GM19043 (cell line): Measurements from ENCODE around the gene ZBTB21.

Experiments used
- ATAC-seq: cut with Tn5 transposase; IDR thresholded peaks from one replicate; pipeline ENCODE4 v1.9.1; 2021; ENCODE audit warnings: low read depth; ENCODE audit not compliant: unreplicated experiment

The ZBTB21 gene

DNA sequence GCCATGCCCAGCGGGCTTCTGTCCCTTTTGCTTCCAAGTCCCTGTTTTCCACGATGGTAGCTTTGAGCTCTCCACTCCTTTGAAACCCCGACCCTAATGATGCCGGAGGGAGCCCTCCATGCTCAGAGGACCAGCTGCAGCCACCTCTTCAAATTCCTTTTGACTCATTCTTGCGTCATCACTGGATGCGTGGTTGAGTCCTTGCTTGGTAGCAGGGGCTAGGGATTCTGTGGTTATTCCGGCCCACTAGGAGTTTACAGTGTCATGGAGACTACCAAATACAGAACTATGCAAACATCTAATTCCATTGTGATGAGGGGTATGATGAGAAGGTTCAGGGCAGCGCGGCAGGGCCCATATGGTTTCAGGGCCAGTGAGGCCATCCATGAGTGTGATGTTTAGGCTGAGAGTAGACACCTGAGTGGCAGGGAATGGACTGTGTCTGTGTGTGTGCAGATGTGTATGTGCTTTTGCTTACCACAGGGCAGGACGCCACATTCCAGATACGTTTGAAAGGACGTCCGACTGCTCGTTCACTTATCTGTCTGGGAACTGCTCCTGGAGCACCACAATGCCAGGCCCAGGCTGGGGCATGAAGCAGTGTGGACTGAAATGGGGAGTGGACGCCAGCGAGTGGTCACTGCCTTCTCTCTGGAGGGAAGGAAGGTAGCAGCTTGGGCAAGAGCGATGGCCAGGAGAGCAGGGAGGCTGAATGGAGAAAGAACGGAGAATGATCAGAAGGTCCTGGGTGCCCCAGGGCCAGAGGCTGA lies 30.4 kb upstream of the ZBTB21 start:
- ATAC-seq: no peak

DNA sequence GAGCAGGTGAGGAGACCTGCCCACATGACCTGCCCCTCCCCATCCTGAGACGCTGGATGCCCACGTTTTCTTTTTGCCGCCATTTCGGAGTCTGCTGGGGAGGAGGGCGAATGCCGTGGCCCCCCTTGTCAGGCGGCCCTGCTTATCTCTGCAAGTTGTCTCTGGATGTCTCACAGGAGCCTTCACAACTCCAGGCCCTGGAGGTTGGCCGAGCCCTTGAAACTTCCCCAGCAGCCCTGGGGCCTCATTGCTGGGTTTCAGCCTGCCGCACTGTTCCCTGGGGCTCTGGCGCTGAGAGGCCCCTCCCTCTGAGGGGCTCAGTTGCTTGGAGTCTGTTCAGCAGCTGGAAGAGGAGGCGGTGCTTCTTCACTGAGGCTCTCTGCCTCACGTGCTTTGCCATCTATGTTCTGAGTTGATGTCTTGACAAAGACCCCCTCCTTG lies 29.8 kb upstream of the ZBTB21 start:
- ATAC-seq: no peak

DNA sequence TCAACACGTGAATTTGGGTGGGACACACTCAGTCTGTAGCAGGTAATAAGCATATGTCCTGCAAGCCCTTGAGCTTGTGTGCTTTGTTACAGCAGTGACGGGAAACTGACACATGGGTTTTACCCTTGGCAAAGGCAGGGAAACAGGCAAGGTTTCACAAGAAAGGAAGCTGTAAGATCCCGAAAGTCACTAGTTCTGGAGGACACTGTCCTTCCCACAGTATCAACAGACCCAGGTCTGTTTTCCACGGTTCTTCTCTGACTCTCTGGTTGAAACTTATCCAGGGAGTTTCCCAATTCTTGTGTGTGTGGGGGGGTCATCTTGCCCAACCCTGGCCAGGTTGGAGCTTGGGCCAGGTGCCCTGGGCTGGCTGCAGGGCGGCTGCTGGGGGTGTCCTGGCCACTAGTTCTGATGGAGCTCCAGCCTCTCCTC lies 29.3 kb upstream of the ZBTB21 start:
- ATAC-seq: no peak

DNA sequence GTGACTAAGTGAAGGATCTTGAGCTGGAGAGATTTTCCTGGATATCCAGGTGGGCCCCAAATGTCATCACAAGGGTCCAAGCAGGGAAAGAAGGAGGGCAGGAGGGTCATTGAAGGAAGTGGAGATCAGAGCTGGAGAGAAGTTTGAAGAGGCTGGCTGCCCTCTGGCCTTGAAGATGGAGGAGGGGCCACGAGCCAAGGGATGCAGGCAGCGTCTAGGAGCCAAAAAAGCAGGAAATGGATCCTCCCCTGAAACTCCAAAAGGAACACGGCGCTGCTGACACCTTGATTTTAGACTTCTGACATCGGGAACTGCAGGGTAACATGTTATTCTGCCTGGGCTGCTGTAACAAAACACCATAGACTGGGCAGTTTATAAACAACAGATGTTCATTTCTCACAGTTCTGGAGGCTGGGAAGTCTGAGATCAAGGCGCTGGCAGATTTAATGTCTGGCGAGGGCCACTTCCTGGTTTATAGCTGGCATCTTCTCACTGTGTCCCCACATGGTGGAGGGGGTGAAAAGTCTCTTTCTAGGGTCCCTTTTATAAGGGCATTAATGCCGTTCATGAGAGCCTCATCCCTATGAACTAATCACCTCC lies 28.8 kb upstream of the ZBTB21 start:
- no peak for ATAC-seq

DNA sequence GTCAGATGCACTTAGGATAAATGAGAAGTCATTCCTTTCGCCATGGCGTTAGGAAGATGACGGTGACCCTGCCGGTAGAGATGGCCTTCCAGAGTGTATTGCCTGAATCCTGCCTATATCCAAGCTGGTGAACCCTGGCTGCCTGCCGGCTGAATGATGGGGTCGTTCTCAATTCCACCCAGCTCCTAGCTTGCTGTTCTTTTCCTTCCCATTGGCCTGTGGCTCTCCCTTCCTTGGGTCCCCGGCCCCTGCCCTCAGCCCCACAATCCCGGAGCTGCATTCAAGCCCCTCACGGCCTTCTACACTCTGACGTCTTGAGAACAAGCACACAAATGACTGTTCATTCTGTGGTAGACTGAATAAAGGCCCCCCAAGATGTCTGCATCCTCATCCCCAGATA lies 28.2 kb upstream of the ZBTB21 start:
- no peak for ATAC-seq

DNA sequence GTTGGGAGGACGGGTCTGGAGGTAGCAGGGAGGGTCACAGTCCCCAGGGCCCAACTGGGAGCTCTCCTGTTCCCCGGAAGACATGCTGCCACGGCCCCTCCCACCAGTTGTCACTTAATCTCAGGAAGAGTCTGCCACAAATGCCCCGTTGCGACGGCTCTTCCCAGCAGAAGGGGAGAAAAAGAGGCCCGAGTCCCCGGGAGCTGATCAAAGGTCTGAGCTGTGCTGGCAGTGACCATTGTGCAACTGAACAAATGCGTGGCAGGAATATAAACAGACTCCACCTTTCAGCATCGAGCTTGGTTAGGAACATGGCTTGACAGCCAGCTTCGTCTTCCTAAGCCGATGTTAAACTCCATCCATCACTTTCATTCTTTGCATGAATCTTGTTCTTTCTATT lies 27.8 kb upstream of the ZBTB21 start:
- ATAC-seq: no peak

DNA sequence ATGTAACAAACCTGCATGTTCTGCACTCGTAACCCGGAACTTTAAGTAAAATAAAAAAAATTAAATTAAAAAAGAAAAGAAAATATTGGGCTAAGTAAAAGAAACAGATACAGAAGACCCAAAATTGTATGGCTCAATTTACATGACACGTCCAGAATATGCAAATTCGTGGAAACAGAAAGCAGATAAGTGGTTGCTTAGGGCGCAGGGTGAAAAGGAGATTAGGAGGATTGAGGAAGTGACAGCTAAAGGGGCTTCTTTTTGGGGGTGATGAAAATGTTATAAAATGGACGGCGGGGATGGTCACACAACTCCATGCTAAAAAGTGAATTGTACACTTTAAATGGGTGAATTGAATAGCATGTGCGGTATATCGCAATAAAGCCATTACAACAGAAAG lies 27.4 kb upstream of the ZBTB21 start:
- no peak for ATAC-seq

DNA sequence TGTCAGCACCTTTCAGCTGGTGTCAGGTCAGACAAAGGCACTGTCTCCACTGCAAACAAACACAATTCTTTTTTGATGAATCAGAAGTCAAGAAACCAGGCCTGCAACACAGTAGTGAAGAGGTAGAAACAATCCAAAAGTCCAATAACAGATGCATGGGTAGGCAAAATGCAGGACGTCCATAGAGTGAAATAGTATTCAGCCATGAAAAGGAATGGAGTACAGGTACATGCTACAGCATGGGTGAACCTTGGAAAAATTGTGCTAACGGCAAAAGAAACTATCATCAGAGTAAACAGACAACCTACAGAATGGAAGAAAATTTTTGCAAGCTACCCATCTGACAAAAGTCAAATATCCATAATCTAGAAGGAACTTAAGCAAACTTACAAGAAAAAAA lies 26.2 kb upstream of the ZBTB21 start:
- ATAC-seq: no peak

DNA sequence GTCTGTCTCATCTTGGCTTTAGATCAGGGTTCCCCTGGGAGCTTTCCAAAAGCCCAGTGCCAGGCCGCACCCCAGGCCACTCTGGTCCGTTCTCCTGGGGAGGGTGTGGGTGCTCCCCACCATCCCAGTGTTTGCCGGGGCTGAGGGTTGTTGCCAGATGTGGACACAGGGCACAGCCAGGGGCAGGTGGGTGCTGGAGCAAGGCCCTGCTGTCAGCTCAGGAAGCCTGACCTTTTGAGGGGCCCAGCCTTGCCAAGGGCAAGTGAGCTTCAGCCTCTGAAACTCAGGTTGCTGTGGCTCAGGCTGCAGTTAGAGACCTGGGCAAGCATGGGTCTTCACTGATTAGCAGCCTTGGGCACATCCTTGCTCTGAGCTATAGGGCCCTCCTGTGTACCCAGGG lies 22.8 kb upstream of the ZBTB21 start:
- ATAC-seq: no peak

DNA sequence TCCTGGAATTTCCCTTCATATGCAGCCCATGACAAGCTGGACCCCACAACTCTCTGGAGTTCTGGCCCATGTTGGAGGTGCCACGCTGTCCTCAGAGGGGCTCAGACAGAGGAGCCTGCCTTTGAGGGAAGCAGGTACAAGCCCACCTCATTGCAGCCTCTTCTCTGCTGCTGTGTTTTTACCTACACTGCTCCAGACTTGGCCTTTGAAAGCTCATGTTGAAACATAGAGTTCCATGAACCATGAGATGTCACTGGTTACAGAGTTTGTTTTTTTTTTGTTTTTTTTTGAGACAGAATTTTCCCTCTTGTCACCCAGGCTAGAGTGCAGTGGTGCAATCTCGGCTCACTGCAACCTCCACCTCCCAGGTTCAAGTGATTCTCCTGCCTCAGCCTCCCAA lies 22.1 kb upstream of the ZBTB21 start:
- no peak for ATAC-seq

DNA sequence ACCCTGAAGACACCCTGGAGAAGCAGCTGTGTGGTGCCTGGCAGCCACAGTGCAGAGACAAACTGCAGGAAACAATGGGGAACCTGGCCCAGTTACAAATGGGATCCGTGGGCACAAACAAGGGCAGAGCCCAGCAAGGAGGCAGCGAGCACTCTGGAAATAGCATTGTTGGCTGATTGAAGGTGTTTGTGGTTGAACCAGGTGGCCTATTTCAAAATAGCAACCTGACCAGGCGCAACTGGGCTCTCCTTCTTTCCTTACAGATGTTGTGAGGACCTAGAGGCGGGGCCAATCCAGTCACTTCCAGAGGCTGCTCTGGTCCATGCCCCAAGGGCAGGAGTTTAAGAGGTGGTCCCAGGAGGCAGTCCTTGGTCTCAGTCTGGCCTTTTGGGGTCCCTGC lies 21.7 kb upstream of the ZBTB21 start:
- ATAC-seq: no peak

DNA sequence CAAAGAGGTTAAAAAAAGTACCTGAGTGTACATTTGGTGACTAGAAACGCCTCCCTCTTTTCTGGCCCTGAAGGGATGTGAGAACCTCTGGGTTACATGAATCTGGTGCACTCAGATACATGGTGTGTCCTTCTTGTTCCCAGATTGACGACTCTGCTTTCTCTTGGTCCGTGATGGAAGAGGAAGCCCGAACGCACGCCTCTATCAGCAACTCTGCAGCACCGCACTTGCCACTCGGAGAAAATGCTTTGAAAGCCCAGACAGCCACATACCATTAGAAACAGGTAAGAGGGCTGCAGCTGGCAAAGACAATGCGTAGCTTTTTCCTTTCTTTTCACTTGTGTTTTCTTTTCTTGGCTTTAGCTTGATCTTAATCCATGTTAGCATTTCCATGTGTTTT lies 21.1 kb upstream of the ZBTB21 start:
- no peak for ATAC-seq

DNA sequence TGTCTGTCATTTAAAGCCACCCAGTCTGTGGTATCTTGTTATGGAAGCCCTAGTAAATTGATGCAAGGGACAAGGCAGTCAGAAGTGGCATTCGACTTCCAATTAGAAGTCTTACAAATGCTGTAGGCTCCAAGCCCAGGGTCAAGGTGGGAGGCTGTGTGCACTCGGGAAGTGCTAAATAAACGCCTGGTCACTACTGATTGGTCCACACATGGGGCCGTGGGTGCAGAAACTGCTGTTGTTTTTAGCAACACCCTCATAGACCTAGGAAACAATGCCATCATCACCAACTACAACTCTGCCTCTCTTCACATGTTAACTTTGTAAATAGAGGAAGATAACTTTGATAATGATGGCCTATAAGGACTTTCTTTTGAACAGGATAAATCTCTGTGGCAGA lies 20.2 kb upstream of the ZBTB21 start:
- no peak for ATAC-seq

DNA sequence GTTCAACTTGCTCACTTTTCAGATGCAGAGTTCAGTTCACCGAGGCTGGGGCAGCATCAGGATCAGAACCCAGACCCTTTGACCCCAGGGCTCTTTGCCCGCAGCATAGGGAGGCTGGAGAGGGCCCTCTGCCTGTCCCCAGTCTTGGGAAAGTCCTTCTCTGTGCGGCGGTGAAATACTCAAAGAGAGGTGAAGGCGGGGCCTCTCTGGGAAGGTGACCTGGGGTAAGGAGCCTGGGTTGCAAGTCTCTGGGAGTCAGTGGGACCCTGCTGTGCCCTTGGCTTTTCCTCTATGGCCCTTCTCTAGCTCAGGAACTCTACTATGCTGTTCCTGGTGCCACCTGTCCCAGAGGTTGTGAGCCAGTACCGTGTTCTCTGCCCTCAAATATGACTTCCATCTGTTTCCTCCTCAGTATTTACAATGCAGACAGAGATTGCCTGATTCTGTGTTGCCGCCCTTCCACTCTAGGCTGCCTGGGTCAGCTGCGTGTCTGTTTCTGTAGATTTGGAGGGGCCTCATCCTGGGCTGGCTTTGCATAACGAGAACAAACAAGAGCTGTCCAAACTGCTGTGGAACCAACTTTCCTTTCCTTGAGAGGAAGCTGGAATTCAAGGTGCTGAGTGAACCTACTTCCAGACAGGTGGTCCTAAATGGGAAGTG lies 18.7 kb upstream of the ZBTB21 start:
- ATAC-seq: no peak

DNA sequence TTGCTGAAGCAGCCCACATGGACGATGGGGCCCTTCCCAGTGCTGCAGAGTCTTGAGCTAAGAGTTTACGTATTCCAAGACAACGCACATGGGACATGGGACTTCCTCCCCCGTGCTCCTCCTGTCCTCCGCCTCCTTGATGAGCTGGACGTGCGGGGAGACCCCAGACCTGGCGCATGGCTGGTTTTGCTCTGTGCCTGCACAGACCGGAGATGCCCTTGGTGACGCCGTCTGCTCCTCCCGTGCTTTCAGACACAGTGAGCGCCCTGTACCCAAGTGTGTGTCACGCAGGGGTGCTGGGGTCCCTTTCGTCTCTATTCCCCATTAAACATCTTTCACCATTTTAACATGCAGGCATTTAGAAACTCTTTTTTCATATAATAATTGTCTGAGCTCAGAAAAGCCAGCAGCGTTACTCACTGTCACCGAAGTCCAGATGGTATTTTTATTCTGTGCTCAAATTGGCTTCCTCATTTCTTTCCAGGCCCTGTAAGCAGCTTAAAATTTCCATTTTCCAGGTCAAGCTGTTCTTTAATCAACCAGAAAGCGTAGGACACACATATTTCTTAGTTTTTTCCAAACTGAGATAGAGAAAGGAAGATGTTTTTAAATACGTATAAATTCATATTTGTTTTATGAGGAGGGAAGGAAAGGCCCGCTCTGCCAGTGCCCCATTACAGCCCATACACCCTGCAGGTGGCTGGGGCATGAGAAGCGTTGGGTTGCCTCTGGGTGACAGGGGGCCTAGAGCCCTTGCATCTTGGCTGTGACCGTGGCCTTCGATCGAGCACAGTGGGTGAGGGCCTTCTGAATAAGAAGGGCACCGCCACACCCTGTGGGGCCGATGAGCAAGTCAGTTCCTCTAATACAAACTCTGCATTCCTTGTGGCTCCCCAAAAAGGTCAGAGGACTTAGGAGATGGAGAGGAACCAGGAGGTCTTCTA lies 17.9 kb upstream of the ZBTB21 start:
- ATAC-seq: no peak

DNA sequence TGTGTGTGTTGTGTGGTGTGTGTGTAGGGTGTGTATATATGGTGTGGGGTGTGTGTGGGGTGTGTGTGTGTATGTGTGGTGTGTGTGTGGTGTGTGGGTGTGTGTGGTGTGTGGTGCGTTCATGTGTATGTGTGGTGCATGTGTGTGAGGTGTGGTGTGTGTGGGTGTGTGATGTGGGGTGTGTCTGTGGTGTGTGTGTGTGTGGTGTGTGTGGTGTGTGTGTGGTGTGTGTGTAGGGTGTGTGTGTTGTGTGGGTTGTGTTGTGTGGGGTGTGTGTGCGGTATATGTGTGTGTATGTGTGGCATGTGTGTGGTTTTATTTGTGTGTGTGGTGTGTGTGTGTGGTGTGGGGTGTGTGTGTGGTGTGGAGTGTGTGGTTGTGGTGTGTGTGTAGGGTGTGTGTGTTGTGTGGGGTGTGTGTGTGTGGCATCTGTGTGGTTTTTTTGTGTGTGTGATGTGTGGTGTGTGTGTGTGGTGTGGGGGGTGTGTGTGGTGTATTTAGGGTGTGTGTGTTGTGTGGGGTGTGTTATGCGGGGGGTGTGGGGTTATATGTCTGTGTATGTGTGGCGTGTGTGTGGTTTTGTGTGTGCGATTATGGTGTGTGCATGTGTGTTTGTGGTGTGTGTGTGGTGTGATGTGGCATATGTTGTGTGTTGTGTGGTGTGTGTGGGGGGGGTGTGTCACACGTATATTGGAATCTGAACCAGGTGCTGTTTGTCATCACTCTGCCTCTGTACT lies 17.1 kb upstream of the ZBTB21 start:
- ATAC-seq: no peak

DNA sequence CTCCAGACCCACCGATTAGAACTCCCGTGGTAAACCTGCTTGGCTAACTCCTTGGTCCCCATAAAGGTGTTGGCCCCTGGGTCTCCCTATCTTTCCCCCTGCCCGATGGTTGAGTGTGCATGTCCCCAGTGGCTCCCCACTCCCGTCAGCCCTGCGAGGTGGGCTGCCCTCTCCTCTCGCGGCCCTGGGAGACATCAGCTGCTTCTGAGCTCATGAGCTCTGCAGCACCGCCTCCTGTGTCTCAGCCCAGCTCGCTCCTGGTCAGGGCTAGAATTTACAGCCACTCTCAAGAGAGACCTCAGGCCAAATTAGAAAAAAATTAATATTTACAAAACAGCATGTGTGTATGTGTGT lies 15.9 kb upstream of the ZBTB21 start:
- no peak for ATAC-seq

DNA sequence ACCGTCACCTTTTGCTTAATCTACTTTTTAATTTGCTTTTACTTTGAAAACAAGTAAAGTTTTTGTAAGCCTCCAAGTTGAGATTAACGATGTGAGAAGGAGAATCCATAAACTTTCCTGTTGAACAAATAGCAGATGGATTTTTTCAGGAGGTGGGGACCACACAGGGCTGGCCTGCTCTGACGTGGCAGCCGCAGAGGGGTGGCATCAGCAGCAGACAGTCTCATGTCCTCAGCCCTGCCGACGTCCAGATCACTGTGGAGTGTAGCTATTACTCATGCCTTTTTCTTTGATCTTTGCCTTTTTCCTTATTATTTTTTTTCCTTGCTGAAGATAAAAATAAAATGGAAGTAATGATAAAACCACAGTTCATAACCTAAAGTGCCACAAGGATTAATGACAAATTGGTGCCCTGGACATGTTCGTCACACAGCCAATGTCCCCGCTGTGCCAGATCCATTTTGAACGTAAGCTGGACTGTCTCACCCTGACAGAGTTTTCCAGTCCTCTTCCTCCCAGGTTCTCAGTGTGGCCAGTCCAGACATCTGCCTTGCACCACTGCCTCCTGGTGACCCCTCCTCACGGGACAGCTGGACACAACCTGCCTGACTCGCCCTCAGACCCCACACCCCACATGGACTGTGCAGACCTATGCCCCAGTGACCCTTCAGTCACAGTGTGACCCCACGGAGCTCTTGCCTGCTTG lies 15.4 kb upstream of the ZBTB21 start:
- no peak for ATAC-seq

DNA sequence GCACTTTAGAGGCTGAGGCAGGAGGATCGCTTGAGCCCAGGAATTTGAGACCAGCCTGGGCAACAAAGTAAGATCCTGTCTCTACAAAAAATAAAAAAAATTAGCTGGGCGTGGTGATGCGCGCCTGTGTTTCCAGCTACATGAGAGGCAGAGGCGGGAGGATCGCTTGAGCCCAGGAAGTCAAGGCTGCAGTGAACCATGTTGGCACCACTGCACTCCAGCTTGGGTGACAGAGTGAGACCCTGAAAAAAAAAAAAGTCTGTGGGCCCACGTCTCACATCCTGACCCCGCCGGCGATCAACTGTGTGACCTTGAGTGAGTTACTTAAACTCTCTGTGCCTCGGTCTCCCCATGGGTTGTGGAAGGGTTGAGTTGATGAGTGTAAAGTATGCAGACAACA lies 12.7 kb upstream of the ZBTB21 start:
- ATAC-seq: no peak

DNA sequence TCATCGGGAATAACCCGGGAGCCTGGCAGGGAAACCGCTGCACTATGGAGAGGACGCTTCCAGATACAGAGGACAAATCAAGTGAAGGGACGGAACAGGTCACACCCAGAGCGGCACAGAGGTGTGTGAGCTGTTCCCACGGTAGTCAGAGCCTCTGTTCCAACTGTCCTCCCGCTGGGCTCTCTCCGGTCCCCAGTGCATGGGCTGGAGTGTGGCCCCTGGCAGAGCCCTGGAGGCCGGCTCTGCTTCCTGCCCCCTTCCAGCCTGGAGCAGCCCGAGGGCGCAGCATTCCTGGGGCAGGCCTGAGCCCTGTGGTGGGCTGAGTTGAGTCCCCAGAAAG lies 11.9 kb upstream of the ZBTB21 start:
- ATAC-seq: no peak
